ENCODE results near the gene PDE2A. TPM values are rescaled to one million over a fixed set of nuclear protein-coding genes. Genes with fewer than 3 reads are reported as not detected.

Gene PDE2A
- total and polyA plus RNA-seq, 2 donors (not counting 1 experiment from before 2014, with no cell fraction given), result 0.88 to 2.9 TPM

- no peaks in the 10 kb centered on the region for H3K79me2 ChIP-seq (ENCODE audit: control insufficient read depth, insufficient read depth, low read length)
- Mint-ChIP-seq H3K9me3 (ENCODE audit: insufficient read depth) (no peaks in the 10 kb centered on the region), H3K27ac (peak overlapping the region; percentile 68), H3K4me1 (peaks cover 10% of the 10 kb centered on the region), H3K27me3 (peaks cover 3% of the 10 kb centered on the region), H3K4me3 (no peak overlapping the region)
- H3K9ac ChIP-seq (ENCODE audit: low read length), result no peak overlapping the region
- peaks cover 39% of the 10 kb centered on the region for H4K20me1 ChIP-seq (ENCODE audit: control insufficient read depth, insufficient read depth, low read length, poor library complexity, severe bottlenecking)
- H3K4me2 ChIP-seq (replicated peaks; ENCODE audit: low read depth, low read length, poor library complexity, severe bottlenecking), result no peak overlapping the region
- H3K27me3 ChIP-seq (replicated peaks in 1 of 4; ENCODE audit: control extremely low read depth in 1 of 4, control insufficient read depth in 3 of 4, insufficient read depth in 4 of 4, low read length in 3 of 4), result peaks cover 0 to 3% (median under 1%) of the 10 kb centered on the region in 4 experiments
- WGBS (ENCODE audit: insufficient coverage), result 64% methylated on average over 17 of the region's 17 CpGs
- no peak overlapping the region for H3K27ac ChIP-seq (ENCODE audit: low read length in 2 of 2)
- no peak overlapping the region for H2AFZ ChIP-seq (ENCODE audit: insufficient read depth, low read depth, low read length, poor library complexity, severe bottlenecking)
- peaks cover 5 to 7% of the 10 kb centered on the region in 2 donors for H3K4me1 ChIP-seq (ENCODE audit: control insufficient read depth in 2 of 2, insufficient read depth in 2 of 2, low read length in 2 of 2)
- DNase-seq (no peak), ATAC-seq (ENCODE audit: low read depth) (no peak)
- TF ChIP-seq EZH2 (IDR thresholded peaks at IDR 0.05; ENCODE audit: borderline replicate concordance, insufficient read depth, low read depth, low read length, poor library complexity, severe bottlenecking), result no peak
- TF ChIP-seq, protein P1, sequence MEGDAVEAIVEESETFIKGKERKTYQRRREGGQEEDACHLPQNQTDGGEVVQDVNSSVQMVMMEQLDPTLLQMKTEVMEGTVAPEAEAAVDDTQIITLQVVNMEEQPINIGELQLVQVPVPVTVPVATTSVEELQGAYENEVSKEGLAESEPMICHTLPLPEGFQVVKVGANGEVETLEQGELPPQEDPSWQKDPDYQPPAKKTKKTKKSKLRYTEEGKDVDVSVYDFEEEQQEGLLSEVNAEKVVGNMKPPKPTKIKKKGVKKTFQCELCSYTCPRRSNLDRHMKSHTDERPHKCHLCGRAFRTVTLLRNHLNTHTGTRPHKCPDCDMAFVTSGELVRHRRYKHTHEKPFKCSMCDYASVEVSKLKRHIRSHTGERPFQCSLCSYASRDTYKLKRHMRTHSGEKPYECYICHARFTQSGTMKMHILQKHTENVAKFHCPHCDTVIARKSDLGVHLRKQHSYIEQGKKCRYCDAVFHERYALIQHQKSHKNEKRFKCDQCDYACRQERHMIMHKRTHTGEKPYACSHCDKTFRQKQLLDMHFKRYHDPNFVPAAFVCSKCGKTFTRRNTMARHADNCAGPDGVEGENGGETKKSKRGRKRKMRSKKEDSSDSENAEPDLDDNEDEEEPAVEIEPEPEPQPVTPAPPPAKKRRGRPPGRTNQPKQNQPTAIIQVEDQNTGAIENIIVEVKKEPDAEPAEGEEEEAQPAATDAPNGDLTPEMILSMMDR (IDR thresholded peaks at IDR 0.05), result no peak
- intact Hi-C loops (cut with micrococcal nuclease), result loop anchor here (5.0 kb wide), 2 partner anchors 41 to 199 kb away; no protein-coding TSS in a partner anchor
- CTCF ChIA-PET, result interaction anchor here (0.6 to 5.5 kb wide), 12 partner anchors 9 to 244 kb away, joined by 3 to 64 read pairs (median 4); partner anchors contain the start of gene ATG16L2
- H3K4me3 ChIP-seq (ENCODE audit: control extremely low read depth in 1 of 5, extremely low read depth in 1 of 5, insufficient read depth in 1 of 5, low read depth in 2 of 5, low read length in 4 of 5), result no peak overlapping the region
- H3K36me3 ChIP-seq (replicated peaks in 1 of 2; ENCODE audit: control extremely low read depth in 1 of 2, control insufficient read depth in 1 of 2, extremely low read depth in 1 of 2, insufficient read depth in 2 of 2, low read length in 1 of 2), result peaks cover 0 to 28% of the 10 kb centered on the region in 2 experiments
- POLR2A ChIA-PET, result no interaction called here
- no peaks in the 10 kb centered on the region for H3K9me3 ChIP-seq (ENCODE audit: control extremely low read depth in 1 of 3, control insufficient read depth in 2 of 3, insufficient read depth in 1 of 3, low read length in 2 of 3)
Observed at GRCh38 chr11:72681226-72682153, 7.3 kb upstream of the PDE2A start.

All from B cell (primary cell).